ENCODE measurements around the gene CFAP251.
A peak's percentile ranks its signal among the peaks of the same experiment; 100 is the strongest.

Gene CFAP251

GRCh38 chr12:122049827-122050226, 131.4 kb downstream of the CFAP251 start:
- Histone ChIP-seq H3K4me1 (ENCODE audit: control insufficient read depth, insufficient read depth, low read length) (no peaks in the 10 kb centered on the region; the same call in 1 of the 2 replicates), H3K9me3 (ENCODE audit: control insufficient read depth, insufficient read depth, low read depth, low read length) (no peaks in the 10 kb centered on the region), H3K27ac (ENCODE audit: extremely low read depth, low read depth, low read length) (no peak overlapping the region), H3K36me3 (ENCODE audit: control insufficient read depth in 2 of 2, insufficient read depth in 1 of 2, low read length in 2 of 2) (peaks cover 28 to 37% of the 10 kb centered on the region in 2 experiments; a peak in 2 of 3 replicates), H3K4me3 (ENCODE audit: low read depth, low read length) (no peak overlapping the region)
- no peak for TF ChIP-seq ZNF24 (tag by site-specific recombination; IDR thresholded peaks at IDR 0.05)
- TF ChIP-seq, protein P1, sequence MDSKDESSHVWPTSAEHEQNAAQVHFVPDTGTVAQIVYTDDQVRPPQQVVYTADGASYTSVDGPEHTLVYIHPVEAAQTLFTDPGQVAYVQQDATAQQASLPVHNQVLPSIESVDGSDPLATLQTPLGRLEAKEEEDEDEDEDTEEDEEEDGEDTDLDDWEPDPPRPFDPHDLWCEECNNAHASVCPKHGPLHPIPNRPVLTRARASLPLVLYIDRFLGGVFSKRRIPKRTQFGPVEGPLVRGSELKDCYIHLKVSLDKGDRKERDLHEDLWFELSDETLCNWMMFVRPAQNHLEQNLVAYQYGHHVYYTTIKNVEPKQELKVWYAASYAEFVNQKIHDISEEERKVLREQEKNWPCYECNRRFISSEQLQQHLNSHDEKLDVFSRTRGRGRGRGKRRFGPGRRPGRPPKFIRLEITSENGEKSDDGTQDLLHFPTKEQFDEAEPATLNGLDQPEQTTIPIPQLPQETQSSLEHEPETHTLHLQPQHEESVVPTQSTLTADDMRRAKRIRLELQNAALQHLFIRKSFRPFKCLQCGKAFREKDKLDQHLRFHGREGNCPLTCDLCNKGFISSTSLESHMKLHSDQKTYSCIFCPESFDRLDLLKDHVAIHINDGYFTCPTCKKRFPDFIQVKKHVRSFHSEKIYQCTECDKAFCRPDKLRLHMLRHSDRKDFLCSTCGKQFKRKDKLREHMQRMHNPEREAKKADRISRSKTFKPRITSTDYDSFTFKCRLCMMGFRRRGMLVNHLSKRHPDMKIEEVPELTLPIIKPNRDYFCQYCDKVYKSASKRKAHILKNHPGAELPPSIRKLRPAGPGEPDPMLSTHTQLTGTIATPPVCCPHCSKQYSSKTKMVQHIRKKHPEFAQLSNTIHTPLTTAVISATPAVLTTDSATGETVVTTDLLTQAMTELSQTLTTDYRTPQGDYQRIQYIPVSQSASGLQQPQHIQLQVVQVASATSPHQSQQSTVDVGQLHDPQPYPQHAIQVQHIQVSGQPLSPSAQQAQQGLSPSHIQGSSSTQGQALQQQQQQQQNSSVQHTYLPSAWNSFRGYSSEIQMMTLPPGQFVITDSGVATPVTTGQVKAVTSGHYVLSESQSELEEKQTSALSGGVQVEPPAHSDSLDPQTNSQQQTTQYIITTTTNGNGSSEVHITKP (tag by site-specific recombination; IDR thresholded peaks at IDR 0.05) = 0 out of 2 replicates have a peak, but pooled peaks have one; percentile 29
- ChIA-PET CTCF (interaction anchor here (1.3 to 1.4 kb wide), 2 partner anchors 73 to 134 kb away, joined by 3 to 5 read pairs; no protein-coding TSS in a partner anchor), POLR2A (interaction anchor here (0.9 kb wide), 1 partner anchor 29 kb away, joined by 3 read pairs; the partner anchor contains the start of gene BCL7A)

DNA sequence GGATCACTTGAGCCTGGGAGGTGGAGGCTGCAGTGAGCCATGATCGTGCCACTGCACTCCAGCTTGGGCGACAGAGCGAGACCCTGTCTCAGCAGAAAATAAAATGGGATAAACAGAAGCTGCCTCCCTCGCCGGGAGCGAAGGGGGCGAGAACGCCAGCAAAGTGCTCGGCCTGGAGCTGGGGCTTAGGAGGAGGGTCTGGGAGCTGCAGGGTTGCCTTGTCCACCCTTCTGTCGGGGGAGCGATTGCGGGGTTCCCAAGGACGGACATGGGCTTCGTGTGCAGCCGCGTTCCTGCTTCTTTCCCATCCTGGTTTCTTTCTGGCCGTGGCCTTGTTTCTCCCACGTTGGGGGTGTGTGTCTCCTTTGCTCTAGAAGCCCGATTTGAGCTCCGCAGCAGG, 132.3 kb downstream of the CFAP251 start:
- ChIA-PET POLR2A (no interaction called here), CTCF (interaction anchor here (0.7 to 7.8 kb wide), 5 partner anchors 72 to 285 kb away, joined by 3 to 110 read pairs (median 3); no protein-coding TSS in a partner anchor)
- Histone ChIP-seq H3K27ac (ENCODE audit: extremely low read depth, low read depth, low read length) (no peak overlapping the region), H3K9me3 (ENCODE audit: control insufficient read depth, insufficient read depth, low read depth, low read length) (no peaks in the 10 kb centered on the region), H3K4me3 (ENCODE audit: low read depth, low read length) (no peak overlapping the region), H3K4me1 (ENCODE audit: control insufficient read depth, insufficient read depth, low read length) (no peaks in the 10 kb centered on the region; the same call in 1 of the 2 replicates), H3K36me3 (ENCODE audit: control insufficient read depth in 2 of 2, insufficient read depth in 1 of 2, low read length in 2 of 2) (peaks cover 23 to 37% of the 10 kb centered on the region in 2 experiments; a peak in 2 of 3 replicates)
- no peak for TF ChIP-seq MZF1 (tag by site-specific recombination; IDR thresholded peaks at IDR 0.05; ENCODE audit: borderline replicate concordance)
- TF ChIP-seq ZBTB48 (tag by site-specific recombination; IDR thresholded peaks at IDR 0.05) = no peak
- TF ChIP-seq ZBTB10 (tag by site-specific recombination; IDR thresholded peaks at IDR 0.05) = no peak
- no peak for TF ChIP-seq ZNF830 (tag by site-specific recombination; IDR thresholded peaks at IDR 0.05; ENCODE audit: low read depth)
- no peak for TF ChIP-seq ZBTB21 (tag by site-specific recombination; IDR thresholded peaks at IDR 0.05)
- no peak for TF ChIP-seq ZNF350 (tag by site-specific recombination; IDR thresholded peaks at IDR 0.05)
- no peak for TF ChIP-seq ZNF114 (tag by site-specific recombination; IDR thresholded peaks at IDR 0.05)
- no peak for TF ChIP-seq ZNF658 (tag by site-specific recombination; IDR thresholded peaks at IDR 0.05)
- no peak for TF ChIP-seq ZNF76 (tag by site-specific recombination; IDR thresholded peaks at IDR 0.05; ENCODE audit: borderline replicate concordance, low read depth)

GRCh38 chr12:122051231-122051876, 133.0 kb downstream of the CFAP251 start:
- no peak overlapping the region for H3K27ac ChIP-seq (ENCODE audit: extremely low read depth, low read depth, low read length)
- peaks cover 24 to 38% of the 10 kb centered on the region in 2 experiments; a peak in 2 of 3 replicates for H3K36me3 ChIP-seq (ENCODE audit: control insufficient read depth in 2 of 2, insufficient read depth in 1 of 2, low read length in 2 of 2)
- no peaks in the 10 kb centered on the region; the same call in 1 of the 2 replicates for H3K4me1 ChIP-seq (ENCODE audit: control insufficient read depth, insufficient read depth, low read length)
- ChIA-PET POLR2A (interaction anchor here (0.7 kb wide), 2 partner anchors 12 to 265 kb away, joined by 4 to 8 read pairs; no protein-coding TSS in a partner anchor), CTCF (interaction anchor here (0.6 to 7.8 kb wide), 6 partner anchors 71 to 284 kb away, joined by 3 to 110 read pairs (median 3); no protein-coding TSS in a partner anchor)
- TF ChIP-seq ZNF777 (tag by site-specific recombination; IDR thresholded peaks at IDR 0.05; ENCODE audit: borderline replicate concordance) (no peak), ZIC2 (tag by site-specific recombination; IDR thresholded peaks at IDR 0.05) (0 out of 2 replicates have a peak, but pooled peaks have one; percentile 13), GLIS2 (tag by site-specific recombination; IDR thresholded peaks at IDR 0.05) (0 out of 2 replicates have a peak, but pooled peaks have one; percentile 16), ZBTB44 (tag by site-specific recombination; IDR thresholded peaks at IDR 0.05) (no peak)
- no peaks in the 10 kb centered on the region for H3K9me3 ChIP-seq (ENCODE audit: control insufficient read depth, insufficient read depth, low read depth, low read length)
- no peak overlapping the region for H3K4me3 ChIP-seq (ENCODE audit: low read depth, low read length)
